GM12874 (cell line): ENCODE results near the gene DLGAP1.

Experiments used
- TF ChIP-seq, protein P1 (sequence below): IDR thresholded peaks from 2 replicates; pipeline ENCODE4 v1.5.1; 2011; ENCODE audit warnings: low read depth, mild to moderate bottlenecking, control low read depth, low read length, moderate library complexity; ENCODE audit not compliant: insufficient read depth

DLGAP1 gene

DNA sequence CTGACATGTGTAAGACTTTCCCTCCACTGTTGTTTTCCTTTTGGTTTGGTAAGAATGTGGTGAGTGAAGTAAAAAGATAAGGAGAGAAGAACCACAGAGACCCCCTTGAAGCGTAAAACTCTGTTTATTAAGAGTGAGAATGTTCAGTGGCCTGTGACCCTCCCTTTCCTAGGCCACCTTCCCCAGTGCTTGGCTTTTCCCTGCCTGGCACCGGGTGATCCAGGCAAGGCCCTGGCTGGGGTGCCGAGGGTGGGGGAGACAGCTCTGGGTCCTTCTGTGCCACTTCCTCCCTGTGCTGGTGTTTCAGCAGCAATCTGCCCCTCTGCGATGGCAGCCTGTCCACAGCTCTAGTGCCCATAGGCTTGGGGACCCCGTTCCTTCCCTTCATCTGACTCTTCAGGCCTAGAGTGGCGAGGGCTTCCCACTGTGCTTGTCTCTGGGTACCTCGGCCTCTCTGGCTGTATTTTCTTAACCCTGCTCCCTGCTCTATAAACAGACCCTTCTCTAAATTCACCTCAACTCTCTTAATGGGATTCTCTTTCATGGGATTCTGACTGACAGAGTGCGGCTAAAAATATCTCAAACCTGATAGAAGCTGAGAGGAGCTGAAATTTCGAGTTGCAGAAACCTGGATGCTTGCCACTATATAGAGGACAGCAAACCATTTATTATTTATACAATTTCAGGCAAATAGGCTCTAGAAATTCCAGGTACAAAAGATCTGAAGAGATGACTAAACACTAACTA lies 461.0 kb downstream of the DLGAP1 start:
- TF ChIP-seq, protein P1, sequence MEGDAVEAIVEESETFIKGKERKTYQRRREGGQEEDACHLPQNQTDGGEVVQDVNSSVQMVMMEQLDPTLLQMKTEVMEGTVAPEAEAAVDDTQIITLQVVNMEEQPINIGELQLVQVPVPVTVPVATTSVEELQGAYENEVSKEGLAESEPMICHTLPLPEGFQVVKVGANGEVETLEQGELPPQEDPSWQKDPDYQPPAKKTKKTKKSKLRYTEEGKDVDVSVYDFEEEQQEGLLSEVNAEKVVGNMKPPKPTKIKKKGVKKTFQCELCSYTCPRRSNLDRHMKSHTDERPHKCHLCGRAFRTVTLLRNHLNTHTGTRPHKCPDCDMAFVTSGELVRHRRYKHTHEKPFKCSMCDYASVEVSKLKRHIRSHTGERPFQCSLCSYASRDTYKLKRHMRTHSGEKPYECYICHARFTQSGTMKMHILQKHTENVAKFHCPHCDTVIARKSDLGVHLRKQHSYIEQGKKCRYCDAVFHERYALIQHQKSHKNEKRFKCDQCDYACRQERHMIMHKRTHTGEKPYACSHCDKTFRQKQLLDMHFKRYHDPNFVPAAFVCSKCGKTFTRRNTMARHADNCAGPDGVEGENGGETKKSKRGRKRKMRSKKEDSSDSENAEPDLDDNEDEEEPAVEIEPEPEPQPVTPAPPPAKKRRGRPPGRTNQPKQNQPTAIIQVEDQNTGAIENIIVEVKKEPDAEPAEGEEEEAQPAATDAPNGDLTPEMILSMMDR = no peak

DNA sequence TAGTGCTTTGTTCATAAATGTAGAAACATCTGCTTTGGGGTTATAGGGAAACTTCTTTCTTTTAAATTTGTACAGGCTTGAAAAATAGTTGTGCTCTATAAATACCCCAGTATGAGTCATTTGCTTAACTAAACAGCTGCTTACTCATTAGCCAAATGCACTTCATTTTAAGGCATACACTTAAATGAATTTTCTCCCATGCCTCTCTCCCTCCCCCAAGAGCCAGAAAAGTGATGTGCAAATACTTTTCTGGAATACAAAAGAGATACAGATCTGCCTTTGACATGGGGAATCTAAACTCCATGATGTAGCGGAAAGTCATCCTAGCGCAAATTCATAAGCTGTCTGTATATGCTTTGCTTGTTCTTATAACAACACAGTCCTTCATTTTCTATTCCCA lies 469.4 kb downstream of the DLGAP1 start:
- TF ChIP-seq, protein P1 = no peak

DNA sequence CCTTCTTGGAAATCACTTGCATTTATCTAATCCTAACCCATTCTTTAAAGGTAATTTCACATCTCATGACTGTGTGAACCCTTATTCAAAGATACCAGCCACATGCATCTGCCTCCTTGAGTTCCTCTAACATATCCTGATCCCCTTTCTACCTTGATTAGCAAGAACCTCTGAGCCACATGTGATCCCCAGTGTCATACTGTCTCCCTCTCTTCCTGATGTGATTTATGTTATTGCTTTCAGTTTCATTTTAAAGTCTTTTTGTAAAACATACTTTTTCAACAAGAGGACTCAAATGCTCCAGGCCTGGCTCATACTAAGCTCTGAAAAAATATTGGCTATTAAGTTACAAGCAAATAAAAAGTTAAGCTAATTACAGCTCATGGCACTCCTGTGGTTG lies 470.1 kb downstream of the DLGAP1 start:
- TF ChIP-seq, protein P1 = no peak

DNA sequence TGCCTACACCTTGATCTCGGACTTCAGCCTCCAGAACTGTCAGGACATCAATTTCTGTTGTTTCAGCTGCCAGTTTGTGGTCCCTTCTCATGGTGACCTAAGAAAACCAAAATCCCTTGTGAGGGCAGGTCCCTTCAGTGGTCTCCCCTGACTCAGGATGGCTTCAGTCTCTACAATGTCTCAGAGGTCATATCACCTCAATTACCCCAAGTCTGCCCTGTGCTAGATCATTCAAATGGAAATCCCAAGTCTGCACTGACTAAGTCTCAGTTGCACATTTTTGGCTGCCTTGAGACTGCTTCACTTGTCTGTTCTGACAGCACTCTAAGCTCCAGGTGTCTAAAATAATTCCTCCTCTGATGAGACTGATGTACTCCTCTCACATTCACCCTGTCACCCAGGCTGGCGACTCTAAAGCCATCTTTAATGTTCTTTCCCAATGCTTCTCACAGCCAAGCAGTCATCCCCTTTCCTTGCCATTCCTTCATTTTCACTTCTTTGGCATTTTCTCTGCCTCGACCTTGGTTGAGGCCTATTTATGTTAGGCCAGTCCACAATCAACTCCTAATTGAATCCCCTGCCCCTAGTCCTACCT lies 470.8 kb downstream of the DLGAP1 start:
- TF ChIP-seq, protein P1 = no peak

DNA sequence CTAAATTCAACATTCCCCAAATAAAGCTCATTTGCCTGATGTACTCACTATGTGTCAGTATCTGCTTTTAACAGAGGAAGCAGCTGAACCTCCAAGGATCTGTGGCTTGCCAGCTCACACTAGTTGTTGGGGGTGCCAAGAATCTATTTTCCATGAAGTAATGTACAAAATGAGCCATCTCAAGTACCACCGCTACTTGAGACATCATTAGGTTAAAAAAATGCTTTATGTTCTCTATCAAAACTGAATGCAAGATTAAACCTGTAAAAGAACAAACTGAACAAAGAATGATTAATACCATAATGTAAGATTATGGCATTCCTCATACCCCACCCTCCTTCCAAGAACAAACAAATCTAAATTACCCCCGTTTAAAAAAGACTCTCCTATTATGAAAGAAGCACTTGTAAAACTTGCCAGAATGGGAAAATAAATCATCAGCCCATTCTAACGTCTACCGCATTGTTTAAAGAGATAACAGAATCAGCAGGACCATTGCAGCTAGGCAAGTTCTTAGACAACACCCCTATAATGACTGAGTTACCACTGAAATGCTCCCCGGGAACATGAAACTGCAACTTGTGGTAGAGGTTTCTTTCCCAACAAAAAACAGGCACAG lies 471.6 kb downstream of the DLGAP1 start:
- TF ChIP-seq, protein P1 = no peak

DNA sequence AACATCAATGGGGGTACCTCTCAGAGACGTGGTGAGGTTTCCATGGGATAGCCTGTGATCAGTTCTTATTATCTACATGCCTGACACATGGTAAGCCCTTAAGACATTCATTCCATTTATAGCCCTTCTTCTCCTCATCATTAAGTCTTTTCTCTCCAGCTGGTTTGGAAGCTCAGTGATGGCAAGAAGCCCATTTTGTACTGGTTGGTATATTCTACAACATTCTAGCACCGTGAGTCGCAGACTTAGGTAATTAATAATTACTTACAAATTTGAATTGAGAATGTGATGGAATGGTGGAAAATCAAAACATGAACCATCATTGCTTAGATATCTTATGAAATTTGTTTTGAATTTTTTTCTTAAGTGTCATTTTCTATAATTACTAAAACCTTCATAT lies 472.6 kb downstream of the DLGAP1 start:
- TF ChIP-seq, protein P1 = no peak

DNA sequence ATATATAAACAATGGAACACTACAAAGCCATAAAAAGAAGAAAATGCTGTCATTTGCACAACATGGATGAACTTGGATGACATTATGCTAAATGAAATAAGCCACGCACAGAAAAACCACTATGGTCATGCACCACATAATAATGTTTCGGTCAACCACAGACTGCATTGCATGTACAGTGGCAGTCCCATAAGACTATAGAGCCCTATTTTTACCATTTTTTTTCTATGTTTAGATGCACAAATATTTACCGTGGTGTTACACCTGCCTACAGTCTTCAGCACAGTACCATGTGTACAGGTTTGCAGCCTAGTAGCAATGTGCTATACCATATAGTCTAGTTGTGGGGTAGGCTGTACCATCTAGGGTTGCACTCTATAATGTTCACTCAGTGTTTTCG lies 476.1 kb downstream of the DLGAP1 start:
- TF ChIP-seq, protein P1 = no peak
